PC-9 (cell line): ENCODE measurements around the gene MSTO1. TPM values are rescaled to one million over a fixed set of nuclear protein-coding genes. Genes with fewer than 3 reads are reported as not detected.
"Not testable (repeated sequence)": the region's sequence is repeated elsewhere in the genome, so short reads cannot be mapped to it uniquely, and the experiment has no call there.

Experiments
- Bru-seq: library from RNA; stranded (reverse); fragments of 400-500 nt; gene quantifications from one replicate; lab custom pipeline; 2021; lab: Mats Ljungman, UMichigan
- BruChase-seq, 2 experiments: library from RNA; stranded (reverse); fragments of 400-500 nt; gene quantifications; one replicate each; lab custom pipeline; 2021; lab: Mats Ljungman, UMichigan
- BruUV-seq: library from RNA; stranded (reverse); fragments of 400-500 nt; replicated peaks from 2 replicates; lab custom pipeline; 2021; lab: Mats Ljungman, UMichigan
- CTCF ChIA-PET: fragments of 300-600 bp; sonication (Branson Sonifier 250); formaldehyde crosslinking; loops from one replicate; lab custom pipeline; 2022; ENCODE audit warnings: antibody characterized with exemption; lab: Charles Lee
- POLR2A ChIA-PET: fragments of 300-600 bp; sonication (Branson Sonifier 250); formaldehyde crosslinking; loops from one replicate; lab custom pipeline; 2022; ENCODE audit warnings: antibody characterized with exemption; ENCODE audit not compliant: unreplicated experiment; lab: Charles Lee
- DNase-seq, 2 experiments: peaks; one replicate each; pipeline versions ENCODE4 v3.0.0 to v3.0.0-alpha.2; 2015 to 2022; ENCODE audit warnings: mixed read lengths in 1 of 2
- H2AFZ ChIP-seq: fragments of 200-600 bp; sonication (generic); 2 replicates; pipeline ENCODE4 v1.8.1; 2017; ENCODE audit warnings: antibody characterized with exemption
- H3F3A ChIP-seq: fragments of 200-600 bp; sonication (generic); 2 replicates; pipeline ENCODE4 v1.8.1; 2017; ENCODE audit warnings: antibody characterized with exemption, mild to moderate bottlenecking, low read depth; ENCODE audit not compliant: insufficient read depth
- H3K27ac ChIP-seq: fragments of 200-600 bp; sonication (generic); 2 replicates; pipeline ENCODE4 v1.6.1; 2016; ENCODE audit warnings: mixed run types
- H3K27me3 ChIP-seq: fragments of 200-600 bp; sonication (generic); 2 replicates; pipeline ENCODE4 v1.6.1; 2016; ENCODE audit warnings: low read depth, mixed run types; ENCODE audit not compliant: insufficient read depth
- H3K36me3 ChIP-seq: fragments of 200-600 bp; sonication (generic); 2 replicates; pipeline ENCODE4 v1.6.1; 2016; ENCODE audit warnings: low read depth, mixed run types
- H3K4me1 ChIP-seq: fragments of 200-600 bp; sonication (generic); replicated peaks from 2 replicates; pipeline ENCODE4 v1.6.1; 2016; ENCODE audit warnings: mixed run types; ENCODE audit not compliant: insufficient read depth
- H3K4me2 ChIP-seq: fragments of 200-600 bp; sonication (generic); 2 replicates; pipeline ENCODE4 v1.6.1; 2017; ENCODE audit warnings: mixed run types
- H3K4me3 ChIP-seq: fragments of 200-600 bp; sonication (generic); 2 replicates; pipeline ENCODE4 v1.6.1; 2016; ENCODE audit warnings: mixed run types
- H3K79me2 ChIP-seq: fragments of 200-600 bp; sonication (generic); 2 replicates; pipeline ENCODE4 v1.6.1; 2017; ENCODE audit warnings: low read depth, mixed run types
- H3K9me2 ChIP-seq: fragments of 200-600 bp; sonication (generic); 2 replicates; pipeline ENCODE4 v1.8.1; 2017; ENCODE audit warnings: mild to moderate bottlenecking; ENCODE audit not compliant: insufficient read depth
- H3K9me3 ChIP-seq: fragments of 200-600 bp; sonication (generic); 2 replicates; pipeline ENCODE4 v1.8.1; 2016; ENCODE audit warnings: low read depth; ENCODE audit not compliant: insufficient read depth
- H4K20me1 ChIP-seq: fragments of 200-600 bp; sonication (generic); 2 replicates; pipeline ENCODE4 v1.8.1; 2017; ENCODE audit not compliant: insufficient read depth
- CTCF ChIP-seq: fragments of 200-600 bp; sonication (generic); conservative IDR thresholded peaks from 2 replicates; pipeline ENCODE4 v1.6.1; 2017; ENCODE audit warnings: mixed run types, antibody characterized with exemption, mild to moderate bottlenecking, moderate library complexity
- EZH2 ChIP-seq: fragments of 200-600 bp; sonication (generic); IDR thresholded peaks from 2 replicates; pipeline ENCODE4 v1.8.0; 2017; ENCODE audit warnings: antibody characterized with exemption, low read depth
- intact Hi-C: fragments of 100-400 bp; cut with micrococcal nuclease; formaldehyde crosslinking; loops from one replicate; pipeline ENCODE4 v1.10.0; 2022; ENCODE audit not compliant: unreplicated experiment
- long read RNA-seq: library from polyadenylated mRNA; stranded (forward); transcript quantifications from one replicate; pipeline ENCODE4 v2.0.0, GENCODE V29; 2022
- total RNA-seq: library from RNA; stranded (reverse); gene quantifications from 2 replicates; pipeline ENCODE4 v1.2.3, GENCODE V29; 2021

Gene MSTO1
- total RNA-seq (21.3 and 21.5 TPM in 2 replicates), Bru-seq, nascent RNA (percentile 59 among the genes with signal in this experiment), BruChase-seq, experiment 1, labeled RNA remaining after a 2-hour chase (percentile 56 among the genes with signal in this experiment), BruChase-seq, experiment 2, labeled RNA remaining after a 6-hour chase (percentile 65 among the genes with signal in this experiment)
- long read RNA-seq, partial matches to known transcripts: 0 of 5 reads
- long read RNA-seq, other reads (novel, unspliced or antisense): 3 of 5 reads

DNA sequence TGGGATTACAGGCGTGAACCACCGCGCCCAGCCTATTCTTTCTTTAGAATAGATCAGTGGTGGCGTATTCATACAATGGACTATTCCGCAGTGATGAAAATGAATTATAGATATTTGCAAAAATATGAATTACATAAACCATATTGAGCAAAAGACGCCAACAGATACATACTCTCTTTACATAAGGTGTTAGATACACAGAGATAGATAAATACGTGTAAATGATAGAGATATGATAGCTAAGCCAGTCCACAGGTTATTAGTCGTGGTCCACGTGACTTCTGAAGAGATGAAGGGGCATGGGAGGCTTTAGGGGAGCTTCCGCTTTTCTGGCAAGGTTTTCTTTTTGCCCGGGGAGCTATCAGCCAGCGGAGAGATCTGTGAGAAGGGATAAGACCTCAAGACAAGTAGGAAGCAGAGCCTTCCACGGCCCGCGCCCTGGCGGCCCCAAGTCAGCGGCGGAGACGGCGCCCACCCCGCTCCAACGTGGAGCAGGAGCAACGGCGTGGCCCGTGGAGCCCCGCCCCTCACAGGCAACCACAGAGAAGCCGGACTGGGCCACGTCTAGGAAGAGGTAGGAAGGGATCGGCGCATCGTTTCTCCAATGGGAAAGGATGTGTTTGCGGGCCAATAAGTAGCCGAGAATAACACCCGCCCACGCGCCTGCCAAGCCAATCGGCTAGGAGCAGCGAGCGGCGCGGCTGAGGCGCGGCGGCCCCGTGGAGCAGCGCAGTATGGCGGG lies at the start of gene MSTO1:
TSS of gene MSTO1 (plus strand) at position 704 of the 742 bp plus-strand sequence. CDS start at position 735, 31 bp downstream.
- Histone ChIP-seq H3K9me2 (0 out of 2 replicates have a peak, but pooled peaks cover 3% of the 10 kb centered on the region), H3K4me1 (no peaks in the 10 kb centered on the region), H3K27ac (peak within 1 kb of the TSS; percentile 75), H3F3A (peaks cover 11% of the 10 kb centered on the region), H3K9me3 (no peaks in the 10 kb centered on the region), H2AFZ (peak within 1 kb of the TSS; percentile 76), H3K4me2 (peak within 1 kb of the TSS; percentile 69), H3K79me2 (no peaks in the 10 kb centered on the region), H3K27me3 (no peaks in the 10 kb centered on the region), H3K36me3 (no peaks in the 10 kb centered on the region; the same call in 1 of the 2 replicates), H4K20me1 (no peaks in the 10 kb centered on the region), H3K4me3 (peak within 1 kb of the TSS; percentile 60)
- ChIA-PET CTCF (no interaction called here), POLR2A (interaction anchor here (0.6 kb wide), 1 partner anchor 245 kb away, joined by 5 read pairs; no protein-coding TSS in a partner anchor)
- peak; percentile 94 to 95 for DNase-seq
- BruUV-seq: TSS peak; percentile 91
- intact Hi-C loops: no loop called here
- no peak for TF ChIP-seq CTCF

GRCh38 chr1:155561779-155562580 lies 48.0 kb upstream of the MSTO1 start:
- DNase-seq: peak in 1 of 2 experiments; percentile 16
- CTCF ChIA-PET: interaction anchor here (0.7 kb wide), 1 partner anchor 66 kb away, joined by 3 read pairs; no protein-coding TSS in a partner anchor
- H3K36me3 ChIP-seq, POLR2A ChIA-PET, H3K9me3 ChIP-seq, H3K9me2 ChIP-seq, intact Hi-C loops, H3K27me3 ChIP-seq, BruUV-seq: not testable (repeated sequence)
- peak overlapping the region; percentile 64 for H3K4me2 ChIP-seq
- peaks cover 25% of the 10 kb centered on the region for H3K4me1 ChIP-seq
- peaks cover 39% of the 10 kb centered on the region for H4K20me1 ChIP-seq
- peaks cover 21% of the 10 kb centered on the region for H3F3A ChIP-seq
- peak overlapping the region; percentile 85 for H2AFZ ChIP-seq
- H3K4me3 ChIP-seq: peak overlapping the region; percentile 86
- peak overlapping the region; percentile 79 for H3K27ac ChIP-seq
- H3K79me2 ChIP-seq: peaks cover 82% of the 10 kb centered on the region

DNA sequence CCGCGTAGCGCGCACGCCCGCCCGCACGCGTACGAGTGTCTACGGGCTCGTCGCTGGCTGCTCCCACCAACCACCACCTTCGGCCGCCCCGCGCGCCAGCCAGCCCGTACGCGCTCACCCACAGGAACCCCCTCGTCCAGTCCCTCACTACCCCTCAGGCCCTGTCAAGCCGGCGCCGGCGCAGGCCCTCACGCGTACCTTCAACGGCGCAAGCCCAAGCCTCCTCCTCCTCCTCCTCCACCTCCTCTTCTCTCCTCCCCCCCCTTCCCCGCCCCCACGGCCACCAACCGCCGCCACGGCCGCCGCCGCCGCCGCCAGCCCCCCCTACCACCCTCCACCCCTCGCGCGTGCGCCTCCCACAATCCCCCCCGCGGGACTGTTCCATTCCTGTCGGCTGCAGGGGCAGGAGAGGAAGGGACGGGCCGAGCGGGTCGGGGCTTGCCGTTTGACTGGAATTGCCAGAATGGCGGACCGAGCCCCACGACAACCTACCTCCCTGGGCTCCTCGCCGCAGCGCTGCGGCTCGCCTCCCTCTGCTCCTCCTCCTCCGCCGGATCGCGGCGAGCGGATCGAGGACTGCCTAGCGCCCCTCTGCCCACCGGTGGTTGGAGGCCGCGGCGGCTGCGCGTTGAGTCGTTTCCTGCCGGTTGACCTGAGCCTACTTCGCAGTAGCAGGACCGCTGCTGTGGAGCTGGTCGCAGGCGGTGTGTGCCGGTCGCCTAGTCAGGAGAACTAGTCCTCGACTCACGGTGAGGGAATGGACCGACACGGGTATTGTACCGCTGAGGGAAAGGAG lies 47.2 kb upstream of the MSTO1 start, which contains the start of gene ASH1L:
TSS of gene ASH1L (minus strand) at position 223 of the 796 bp plus-strand sequence. CDS start 41,284 bp downstream, outside the sequence.
- Histone ChIP-seq H3K36me3 (peaks cover 5% of the 10 kb centered on the region; the same call in 1 of the 2 replicates), H3K79me2 (peaks cover 80% of the 10 kb centered on the region), H3K4me1 (peaks cover 25% of the 10 kb centered on the region), H3K27me3 (no peaks in the 10 kb centered on the region), H3F3A (peaks cover 18% of the 10 kb centered on the region), H3K4me2 (peak within 1 kb of the TSS; percentile 87), H3K9me2 (no peaks in the 10 kb centered on the region), H4K20me1 (peaks cover 34% of the 10 kb centered on the region), H2AFZ (peak within 1 kb of the TSS; percentile 85), H3K27ac (peak within 1 kb of the TSS; percentile 79), H3K4me3 (peak within 1 kb of the TSS; percentile 86), H3K9me3 (no peaks in the 10 kb centered on the region)
- POLR2A ChIA-PET: interaction anchor here (0.5 to 0.7 kb wide), 3 partner anchors 8 to 331 kb away, joined by 4 to 11 read pairs (median 5); no protein-coding TSS in a partner anchor
- DNase-seq: peak; percentile 79 to 90
- no TSS peak for BruUV-seq
- TF ChIP-seq CTCF (0 out of 2 replicates have a peak, but pooled peaks have one; percentile 21), EZH2 (no peak)
- intact Hi-C loops: no loop called here
- CTCF ChIA-PET: interaction anchor here (0.7 kb wide), 2 partner anchors 67 to 89 kb away, joined by 3 to 4 read pairs; no protein-coding TSS in a partner anchor

DNA sequence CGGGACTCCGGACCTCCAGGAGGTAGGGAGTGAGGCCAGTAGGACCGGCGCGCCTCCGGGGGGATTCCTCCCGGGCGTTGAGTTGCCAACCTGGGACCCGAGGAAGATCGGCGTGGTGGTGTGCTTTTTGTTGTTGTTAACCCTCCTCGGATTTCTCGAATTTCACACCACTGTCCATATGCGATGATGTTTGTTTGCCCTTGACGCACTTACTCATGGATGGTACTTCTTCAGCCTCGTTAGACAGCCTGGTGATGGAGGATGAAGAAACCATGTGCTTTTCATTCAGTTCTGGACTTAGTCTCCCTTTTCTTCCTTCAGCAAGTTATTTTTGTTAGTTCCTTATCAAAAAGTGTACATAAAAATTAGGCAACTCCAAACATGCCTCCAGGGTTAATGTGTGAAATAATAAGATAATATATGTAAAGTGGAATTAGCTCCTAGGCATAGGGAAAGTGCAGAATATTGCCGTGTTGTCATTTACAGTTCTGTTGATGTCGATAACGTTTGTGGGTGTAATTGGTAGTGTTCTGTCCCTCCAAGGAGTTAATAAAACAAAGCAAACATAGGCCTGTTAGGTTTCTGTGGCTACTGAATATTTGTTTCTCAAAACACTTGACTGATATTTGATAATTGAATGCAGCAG lies 46.5 kb upstream of the MSTO1 start:
- intact Hi-C loops: not testable (repeated sequence)
- H3K4me3 ChIP-seq: peak overlapping the region; percentile 86

More for the DNA sequence above, 46.5 kb upstream of the MSTO1 start:
- ChIA-PET POLR2A (interaction anchor here (0.6 to 0.7 kb wide), 2 partner anchors 9 to 240 kb away, joined by 5 to 11 read pairs; no protein-coding TSS in a partner anchor), CTCF (interaction anchor here (0.7 kb wide), 1 partner anchor 88 kb away, joined by 4 read pairs; no protein-coding TSS in a partner anchor)
- BruUV-seq: TSS peak; percentile 67
- H3F3A ChIP-seq: peaks cover 18% of the 10 kb centered on the region
- H3K27me3 ChIP-seq, H3K9me3 ChIP-seq, DNase-seq, H3K36me3 ChIP-seq, H3K9me2 ChIP-seq: not testable (repeated sequence)
- H3K4me2 ChIP-seq: peak overlapping the region; percentile 87
- peak overlapping the region; percentile 85 for H2AFZ ChIP-seq
- H3K79me2 ChIP-seq: peaks cover 78% of the 10 kb centered on the region
- peaks cover 27% of the 10 kb centered on the region for H4K20me1 ChIP-seq
- H3K4me1 ChIP-seq: peaks cover 25% of the 10 kb centered on the region
- H3K27ac ChIP-seq: peak overlapping the region; percentile 79
